GM19328 (cell line): Measurements from ENCODE around the gene PIEZO1.

Experiments
- ATAC-seq: cut with Tn5 transposase; IDR thresholded peaks from one replicate; pipeline ENCODE4 v1.9.1; 2021; ENCODE audit warnings: mild to moderate bottlenecking, moderate library complexity; ENCODE audit not compliant: unreplicated experiment

Gene PIEZO1

GRCh38 chr16:88770461-88771293 lies 14.3 kb downstream of the PIEZO1 start:
- no peak for ATAC-seq

GRCh38 chr16:88769617-88770460 lies 15.2 kb downstream of the PIEZO1 start:
- ATAC-seq, result no peak

GRCh38 chr16:88768071-88768783 lies 16.8 kb downstream of the PIEZO1 start:
- ATAC-seq, result no peak

- no peak for ATAC-seq
Measured at GRCh38 chr16:88767546-88768070, 17.4 kb downstream of the PIEZO1 start.

- ATAC-seq, result no peak
Measured at GRCh38 chr16:88766975-88767374, 18.0 kb downstream of the PIEZO1 start.

GRCh38 chr16:88764913-88765349 lies 20.1 kb downstream of the PIEZO1 start:
- ATAC-seq, result no peak

- ATAC-seq, result no peak
Measured at GRCh38 chr16:88764080-88764479, 20.9 kb downstream of the PIEZO1 start.

GRCh38 chr16:88763502-88764053 lies 21.4 kb downstream of the PIEZO1 start:
- ATAC-seq, result no peak

GRCh38 chr16:88762941-88763340 lies 22.1 kb downstream of the PIEZO1 start:
- no peak for ATAC-seq

GRCh38 chr16:88762258-88762870 lies 22.7 kb downstream of the PIEZO1 start:
- ATAC-seq, result no peak

- no peak for ATAC-seq
Measured at GRCh38 chr16:88761830-88762229, 23.2 kb downstream of the PIEZO1 start.

GRCh38 chr16:88761143-88761534 lies 23.9 kb downstream of the PIEZO1 start:
- no peak for ATAC-seq

GRCh38 chr16:88760424-88761142 lies 24.4 kb downstream of the PIEZO1 start:
- ATAC-seq, result no peak

- no peak for ATAC-seq
Measured at GRCh38 chr16:88759976-88760350, 25.1 kb downstream of the PIEZO1 start.

- ATAC-seq, result no peak
Measured at GRCh38 chr16:88759245-88759975, 25.6 kb downstream of the PIEZO1 start.

GRCh38 chr16:88758944-88759244 lies 26.1 kb downstream of the PIEZO1 start:
- ATAC-seq, result no peak

GRCh38 chr16:88758227-88758943 lies 26.6 kb downstream of the PIEZO1 start:
- no peak for ATAC-seq

GRCh38 chr16:88755745-88756443 lies 29.1 kb downstream of the PIEZO1 start:
- ATAC-seq, result no peak
